SK-N-SH treated with all-trans-retinoic acid at 6 μM for 48 hours (cell line): ENCODE data around the gene LLGL2.

ENCODE experiments used
- CSDC2 ChIP-seq: fragments of 250-450 bp; sonication (Bioruptor Pico); IDR thresholded peaks from 2 replicates; pipeline ENCODE4 v1.5.0; 2020; ENCODE audit warnings: mild to moderate bottlenecking, moderate library complexity
- RARB ChIP-seq: fragments of 250-450 bp; sonication (Bioruptor Pico); IDR thresholded peaks from 2 replicates; pipeline ENCODE4 v1.8.0; 2021; ENCODE audit warnings: mild to moderate bottlenecking, moderate library complexity
- SNAI2 ChIP-seq: fragments of 250-450 bp; sonication (Bioruptor Pico); IDR thresholded peaks from 2 replicates; pipeline ENCODE4 v1.5.0; 2020; ENCODE audit warnings: mild to moderate bottlenecking, moderate library complexity
- TCF4 ChIP-seq: fragments of 250-450 bp; sonication (Bioruptor Pico); IDR thresholded peaks from 2 replicates; pipeline ENCODE4 v1.8.0; 2021; ENCODE audit warnings: mild to moderate bottlenecking, moderate library complexity, borderline replicate concordance
- ZFP30 ChIP-seq: fragments of 450-650 bp; formaldehyde crosslinking; IDR thresholded peaks from 2 replicates; pipeline ENCODE4 v1.5.0; 2022; ENCODE audit warnings: mild to moderate bottlenecking, moderate library complexity
- ZNF8 ChIP-seq: fragments of 450-650 bp; formaldehyde crosslinking; IDR thresholded peaks from 2 replicates; pipeline ENCODE4 v1.5.0; 2020; ENCODE audit warnings: mild to moderate bottlenecking, moderate library complexity
- TF ChIP-seq, protein P1 (sequence below): fragments of 250-450 bp; sonication (Bioruptor Pico); IDR thresholded peaks from 2 replicates; pipeline ENCODE4 v1.5.1; 2020; ENCODE audit warnings: low read depth, mild to moderate bottlenecking, moderate library complexity
- TF ChIP-seq, protein P2 (sequence below): fragments of 250-450 bp; sonication (Bioruptor Pico); IDR thresholded peaks from 2 replicates; pipeline ENCODE4 v1.8.0; 2020; ENCODE audit warnings: mild to moderate bottlenecking, moderate library complexity, borderline replicate concordance

DNA sequence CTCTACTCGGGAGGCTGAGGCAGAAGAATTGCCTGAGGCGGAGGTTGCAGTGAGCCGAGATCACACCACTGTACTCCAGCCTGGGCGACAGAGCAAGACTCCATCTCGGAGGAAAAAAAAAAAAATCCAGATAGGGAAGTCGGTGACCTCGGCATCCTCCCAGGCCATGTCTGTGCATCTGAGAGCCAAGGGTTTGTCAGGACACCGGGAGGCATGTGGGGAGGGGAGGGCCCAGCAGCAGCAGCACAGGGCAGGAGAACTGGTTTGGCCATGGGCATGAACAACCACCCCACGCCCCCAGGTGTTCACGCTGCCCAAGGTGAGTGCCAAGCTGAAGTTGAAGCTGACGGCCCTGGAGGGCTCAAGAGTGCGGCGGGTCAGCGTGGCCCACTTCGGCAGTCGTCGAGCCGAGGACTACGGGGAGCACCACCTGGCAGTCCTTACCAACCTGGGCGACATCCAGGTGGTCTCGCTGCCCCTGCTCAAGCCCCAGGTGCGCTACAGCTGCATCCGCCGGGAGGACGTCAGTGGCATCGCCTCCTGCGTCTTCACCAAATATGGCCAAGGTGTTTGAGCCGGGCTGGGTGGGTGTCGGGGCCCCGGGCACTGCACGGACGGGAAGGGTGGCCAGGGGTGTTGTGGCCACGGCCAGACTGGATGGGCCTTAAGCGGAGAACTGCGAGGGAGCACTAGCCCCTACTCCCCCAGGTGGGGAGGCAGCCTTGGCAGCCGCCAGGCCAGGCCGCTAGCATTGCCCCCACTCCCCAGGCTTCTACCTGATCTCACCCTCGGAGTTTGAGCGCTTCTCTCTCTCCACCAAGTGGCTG lies 47.4 kb downstream of the LLGL2 start:
- TF ChIP-seq TCF4 (CRISPR knock-in tag) (no peak), ZNF8 (no peak), ZFP30 (CRISPR knock-in tag) (no peak), SNAI2 (no peak), CSDC2 (CRISPR knock-in tag) (no peak), RARB (CRISPR knock-in tag) (no peak)
- TF ChIP-seq, protein P1, sequence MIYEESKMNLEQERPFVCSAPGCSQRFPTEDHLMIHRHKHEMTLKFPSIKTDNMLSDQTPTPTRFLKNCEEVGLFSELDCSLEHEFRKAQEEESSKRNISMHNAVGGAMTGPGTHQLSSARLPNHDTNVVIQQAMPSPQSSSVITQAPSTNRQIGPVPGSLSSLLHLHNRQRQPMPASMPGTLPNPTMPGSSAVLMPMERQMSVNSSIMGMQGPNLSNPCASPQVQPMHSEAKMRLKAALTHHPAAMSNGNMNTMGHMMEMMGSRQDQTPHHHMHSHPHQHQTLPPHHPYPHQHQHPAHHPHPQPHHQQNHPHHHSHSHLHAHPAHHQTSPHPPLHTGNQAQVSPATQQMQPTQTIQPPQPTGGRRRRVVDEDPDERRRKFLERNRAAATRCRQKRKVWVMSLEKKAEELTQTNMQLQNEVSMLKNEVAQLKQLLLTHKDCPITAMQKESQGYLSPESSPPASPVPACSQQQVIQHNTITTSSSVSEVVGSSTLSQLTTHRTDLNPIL (CRISPR knock-in tag): no peak
- TF ChIP-seq, protein P2, sequence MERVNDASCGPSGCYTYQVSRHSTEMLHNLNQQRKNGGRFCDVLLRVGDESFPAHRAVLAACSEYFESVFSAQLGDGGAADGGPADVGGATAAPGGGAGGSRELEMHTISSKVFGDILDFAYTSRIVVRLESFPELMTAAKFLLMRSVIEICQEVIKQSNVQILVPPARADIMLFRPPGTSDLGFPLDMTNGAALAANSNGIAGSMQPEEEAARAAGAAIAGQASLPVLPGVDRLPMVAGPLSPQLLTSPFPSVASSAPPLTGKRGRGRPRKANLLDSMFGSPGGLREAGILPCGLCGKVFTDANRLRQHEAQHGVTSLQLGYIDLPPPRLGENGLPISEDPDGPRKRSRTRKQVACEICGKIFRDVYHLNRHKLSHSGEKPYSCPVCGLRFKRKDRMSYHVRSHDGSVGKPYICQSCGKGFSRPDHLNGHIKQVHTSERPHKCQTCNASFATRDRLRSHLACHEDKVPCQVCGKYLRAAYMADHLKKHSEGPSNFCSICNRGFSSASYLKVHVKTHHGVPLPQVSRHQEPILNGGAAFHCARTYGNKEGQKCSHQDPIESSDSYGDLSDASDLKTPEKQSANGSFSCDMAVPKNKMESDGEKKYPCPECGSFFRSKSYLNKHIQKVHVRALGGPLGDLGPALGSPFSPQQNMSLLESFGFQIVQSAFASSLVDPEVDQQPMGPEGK (CRISPR knock-in tag): no peak
